Measurements from ENCODE around the gene WDR27.

Gene WDR27

GRCh38 chr6:169542491-169542890, 159.3 kb downstream of the WDR27 start:
- Histone ChIP-seq H3K36me3 (ENCODE audit: control insufficient read depth, insufficient read depth, low read length) (no peaks in the 10 kb centered on the region), H3K4me1 (ENCODE audit: control insufficient read depth, insufficient read depth, low read length, poor library complexity, severe bottlenecking) (no peaks in the 10 kb centered on the region), H3K4me3 (ENCODE audit: extremely low read depth, insufficient read depth, low read length, poor library complexity, severe bottlenecking) (no peak overlapping the region), H3K27ac (ENCODE audit: low read depth, low read length, severe bottlenecking) (no peak overlapping the region), H3K9me3 (ENCODE audit: control insufficient read depth, low read length) (peaks cover 1% of the 10 kb centered on the region)
- WGBS, 2 experiments (ENCODE audit: insufficient coverage in 2 of 2): no CpG with 5 or more reads among the region's 1 CpG

- 90 to 97% methylated on average over 4 of the region's 5 CpGs for WGBS, 2 experiments (ENCODE audit: insufficient coverage in 2 of 2)
- Histone ChIP-seq H3K4me1 (ENCODE audit: control insufficient read depth, insufficient read depth, low read length, poor library complexity, severe bottlenecking) (no peaks in the 10 kb centered on the region), H3K27ac (ENCODE audit: low read depth, low read length, severe bottlenecking) (no peak overlapping the region), H3K9me3 (ENCODE audit: control insufficient read depth, low read length) (peaks cover 15% of the 10 kb centered on the region), H3K4me3 (ENCODE audit: extremely low read depth, insufficient read depth, low read length, poor library complexity, severe bottlenecking) (no peak overlapping the region), H3K36me3 (ENCODE audit: control insufficient read depth, insufficient read depth, low read length) (no peaks in the 10 kb centered on the region)
These were observed 162.5 kb downstream of the WDR27 start for GRCh38 chr6:169539176-169539897.

GRCh38 chr6:169536446-169537170, 165.2 kb downstream of the WDR27 start:
- Histone ChIP-seq H3K36me3 (ENCODE audit: control insufficient read depth, insufficient read depth, low read length) (no peaks in the 10 kb centered on the region), H3K4me1 (ENCODE audit: control insufficient read depth, insufficient read depth, low read length, poor library complexity, severe bottlenecking) (no peaks in the 10 kb centered on the region), H3K4me3 (ENCODE audit: extremely low read depth, insufficient read depth, low read length, poor library complexity, severe bottlenecking) (no peak overlapping the region), H3K9me3 (ENCODE audit: control insufficient read depth, low read length) (peaks cover 25% of the 10 kb centered on the region), H3K27ac (ENCODE audit: low read depth, low read length, severe bottlenecking) (no peak overlapping the region)
- 92 to 100% methylated on average over 1 to 2 of the region's 5 CpGs for WGBS, 2 experiments (ENCODE audit: insufficient coverage in 2 of 2)

DNA sequence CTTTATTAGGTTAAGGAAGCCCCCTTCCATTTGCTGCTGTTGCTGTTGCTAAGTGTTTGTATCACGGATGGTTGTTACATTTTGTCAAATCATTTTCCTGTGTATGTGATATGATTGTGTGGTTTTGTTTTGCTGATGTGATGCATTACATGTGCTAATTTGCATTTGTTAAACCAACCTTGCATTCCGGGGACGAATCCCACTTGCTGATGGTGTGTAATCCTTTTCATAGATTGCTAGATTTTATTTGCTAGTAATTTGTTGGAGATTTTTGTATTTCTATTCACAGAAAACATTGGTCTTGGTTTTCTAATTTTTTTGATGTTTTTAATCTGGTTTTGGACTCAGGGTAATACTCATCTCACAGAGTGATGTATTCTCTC, 167.8 kb downstream of the WDR27 start:
- WGBS, 2 experiments (ENCODE audit: insufficient coverage in 2 of 2): 83 to 100% methylated on average over 1 to 2 of the region's 3 CpGs
- Histone ChIP-seq H3K27ac (ENCODE audit: low read depth, low read length, severe bottlenecking) (no peak overlapping the region), H3K9me3 (ENCODE audit: control insufficient read depth, low read length) (peaks cover 25% of the 10 kb centered on the region), H3K4me3 (ENCODE audit: extremely low read depth, insufficient read depth, low read length, poor library complexity, severe bottlenecking) (no peak overlapping the region), H3K4me1 (ENCODE audit: control insufficient read depth, insufficient read depth, low read length, poor library complexity, severe bottlenecking) (no peaks in the 10 kb centered on the region), H3K36me3 (ENCODE audit: control insufficient read depth, insufficient read depth, low read length) (no peaks in the 10 kb centered on the region)

GRCh38 chr6:169533301-169534038, 168.4 kb downstream of the WDR27 start:
- H3K9me3 ChIP-seq (ENCODE audit: control insufficient read depth, low read length): peaks cover 25% of the 10 kb centered on the region
- no peaks in the 10 kb centered on the region for H3K36me3 ChIP-seq (ENCODE audit: control insufficient read depth, insufficient read depth, low read length)
- no peak overlapping the region for H3K4me3 ChIP-seq (ENCODE audit: extremely low read depth, insufficient read depth, low read length, poor library complexity, severe bottlenecking)
- 88 to 97% methylated on average over 3 to 5 of the region's 6 CpGs for WGBS, 2 experiments (ENCODE audit: insufficient coverage in 2 of 2)
- H3K4me1 ChIP-seq (ENCODE audit: control insufficient read depth, insufficient read depth, low read length, poor library complexity, severe bottlenecking): no peaks in the 10 kb centered on the region
- H3K27ac ChIP-seq (ENCODE audit: low read depth, low read length, severe bottlenecking): no peak overlapping the region

DNA sequence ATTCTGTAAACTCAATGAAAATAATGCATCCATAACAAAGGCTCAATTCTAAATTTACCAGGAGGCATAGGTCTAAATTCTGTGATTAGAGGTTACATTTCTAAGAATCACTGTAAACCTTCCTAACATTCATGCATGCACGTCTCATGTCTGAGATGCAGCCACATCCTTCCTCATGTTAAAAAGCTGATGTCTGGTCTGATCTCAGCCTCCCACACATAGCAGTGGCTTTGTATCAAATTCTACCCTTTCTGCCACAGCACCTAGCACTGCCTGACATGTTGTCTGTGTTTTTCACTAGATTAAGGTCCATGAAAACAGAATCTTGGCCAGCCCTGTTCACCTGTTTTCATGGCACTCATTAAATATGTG, 171.1 kb downstream of the WDR27 start:
- Histone ChIP-seq H3K27ac (ENCODE audit: low read depth, low read length, severe bottlenecking) (no peak overlapping the region), H3K4me1 (ENCODE audit: control insufficient read depth, insufficient read depth, low read length, poor library complexity, severe bottlenecking) (no peaks in the 10 kb centered on the region), H3K4me3 (ENCODE audit: extremely low read depth, insufficient read depth, low read length, poor library complexity, severe bottlenecking) (no peak overlapping the region), H3K36me3 (ENCODE audit: control insufficient read depth, insufficient read depth, low read length) (no peaks in the 10 kb centered on the region), H3K9me3 (ENCODE audit: control insufficient read depth, low read length) (peaks cover 10% of the 10 kb centered on the region)
- WGBS, 2 experiments (ENCODE audit: insufficient coverage in 2 of 2): 100% methylated on average over 1 of the region's 1 CpG

DNA sequence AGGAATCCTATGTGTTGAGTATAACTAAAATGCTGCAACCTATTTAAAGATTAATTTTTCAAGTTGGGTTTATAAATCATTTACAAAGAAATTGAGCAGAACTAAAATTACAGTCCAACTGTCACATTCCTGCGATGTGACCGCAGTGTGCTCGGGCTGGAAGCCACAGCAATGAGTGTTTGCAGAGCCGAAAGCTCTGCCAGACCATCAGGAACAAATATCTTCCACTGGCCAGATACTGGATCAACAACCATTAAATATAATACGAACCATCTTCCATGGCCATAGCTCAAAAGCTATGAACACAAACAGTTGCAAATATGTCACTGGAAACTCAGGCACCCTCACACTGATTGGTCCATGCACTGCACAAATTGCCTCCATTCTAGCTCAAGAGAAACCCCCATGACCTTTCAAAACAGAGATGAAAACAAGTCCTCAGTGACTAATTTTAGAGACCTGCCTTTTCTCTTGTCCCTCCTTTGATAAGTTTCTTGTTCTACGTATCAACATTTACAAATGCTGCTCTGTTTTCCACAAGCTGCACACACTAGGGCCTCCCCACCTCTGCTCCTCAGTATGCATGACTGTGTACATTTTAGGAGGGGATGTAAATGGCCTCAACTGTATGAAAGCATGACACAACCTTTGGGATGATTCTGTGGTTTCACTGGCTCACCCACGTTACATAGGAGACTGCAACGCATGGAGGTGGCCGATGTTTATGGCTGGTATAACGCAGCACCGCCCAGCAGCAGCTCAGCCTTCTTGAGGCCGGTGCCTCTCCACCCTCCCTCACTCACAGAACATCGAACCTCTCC, 171.7 kb downstream of the WDR27 start:
- WGBS, 2 experiments (ENCODE audit: insufficient coverage in 2 of 2): 79 to 98% methylated on average over 10 to 13 of the region's 13 CpGs
- peaks cover 10% of the 10 kb centered on the region for H3K9me3 ChIP-seq (ENCODE audit: control insufficient read depth, low read length)
- H3K36me3 ChIP-seq (ENCODE audit: control insufficient read depth, insufficient read depth, low read length): no peaks in the 10 kb centered on the region
- H3K27ac ChIP-seq (ENCODE audit: low read depth, low read length, severe bottlenecking): no peak overlapping the region
- H3K4me3 ChIP-seq (ENCODE audit: extremely low read depth, insufficient read depth, low read length, poor library complexity, severe bottlenecking): no peak overlapping the region
- no peaks in the 10 kb centered on the region for H3K4me1 ChIP-seq (ENCODE audit: control insufficient read depth, insufficient read depth, low read length, poor library complexity, severe bottlenecking)

DNA sequence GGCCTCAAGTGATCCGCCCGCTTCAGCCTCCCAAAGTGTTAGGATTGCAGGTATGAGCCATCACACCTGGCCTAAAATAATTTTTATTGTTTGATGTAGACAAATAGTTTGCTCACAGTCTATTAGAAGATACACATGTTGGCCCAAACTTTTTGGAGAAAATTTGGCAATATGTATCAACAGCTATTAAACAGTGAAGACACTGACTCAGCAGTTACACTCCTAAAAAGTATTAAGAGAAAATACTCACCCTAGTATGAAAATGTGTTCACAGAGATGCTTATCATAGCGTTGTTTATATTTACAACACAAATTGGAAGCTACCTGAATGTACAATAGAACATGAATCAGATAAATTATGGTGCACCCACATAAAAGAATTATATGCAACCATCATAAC, 173.1 kb downstream of the WDR27 start:
- H3K36me3 ChIP-seq (ENCODE audit: control insufficient read depth, insufficient read depth, low read length): no peaks in the 10 kb centered on the region
- H3K27ac ChIP-seq (ENCODE audit: low read depth, low read length, severe bottlenecking): no peak overlapping the region
- WGBS, 2 experiments (ENCODE audit: insufficient coverage in 2 of 2): 100% methylated on average over 1 of the region's 3 CpGs
- H3K4me1 ChIP-seq (ENCODE audit: control insufficient read depth, insufficient read depth, low read length, poor library complexity, severe bottlenecking): no peaks in the 10 kb centered on the region
- no peak overlapping the region for H3K4me3 ChIP-seq (ENCODE audit: extremely low read depth, insufficient read depth, low read length, poor library complexity, severe bottlenecking)
- H3K9me3 ChIP-seq (ENCODE audit: control insufficient read depth, low read length): peaks cover 4% of the 10 kb centered on the region

- Histone ChIP-seq H3K36me3 (ENCODE audit: control insufficient read depth, insufficient read depth, low read length) (no peaks in the 10 kb centered on the region), H3K27ac (ENCODE audit: low read depth, low read length, severe bottlenecking) (no peak overlapping the region), H3K9me3 (ENCODE audit: control insufficient read depth, low read length) (no peaks in the 10 kb centered on the region), H3K4me1 (ENCODE audit: control insufficient read depth, insufficient read depth, low read length, poor library complexity, severe bottlenecking) (no peaks in the 10 kb centered on the region), H3K4me3 (ENCODE audit: extremely low read depth, insufficient read depth, low read length, poor library complexity, severe bottlenecking) (no peak overlapping the region)
- no CpG with 5 or more reads among the region's 1 CpG for WGBS, 2 experiments (ENCODE audit: insufficient coverage in 2 of 2)
These were observed 174.5 kb downstream of the WDR27 start for GRCh38 chr6:169527306-169527705.

GRCh38 chr6:169521825-169522224, 180.0 kb downstream of the WDR27 start:
- Histone ChIP-seq H3K36me3 (ENCODE audit: control insufficient read depth, insufficient read depth, low read length) (no peaks in the 10 kb centered on the region), H3K27ac (ENCODE audit: low read depth, low read length, severe bottlenecking) (no peak overlapping the region), H3K4me1 (ENCODE audit: control insufficient read depth, insufficient read depth, low read length, poor library complexity, severe bottlenecking) (no peaks in the 10 kb centered on the region), H3K9me3 (ENCODE audit: control insufficient read depth, low read length) (peaks cover 7% of the 10 kb centered on the region), H3K4me3 (ENCODE audit: extremely low read depth, insufficient read depth, low read length, poor library complexity, severe bottlenecking) (no peak overlapping the region)
